GM18520 (cell line): ENCODE results near the gene C7orf33.
"Not testable (repeated sequence)": the region's sequence is repeated elsewhere in the genome, so short reads cannot be mapped to it uniquely, and the experiment has no call there.

Source experiments
- ATAC-seq: cut with Tn5 transposase; IDR thresholded peaks from one replicate; pipeline ENCODE4 v1.9.1; 2021; ENCODE audit not compliant: unreplicated experiment

The C7orf33 gene

DNA sequence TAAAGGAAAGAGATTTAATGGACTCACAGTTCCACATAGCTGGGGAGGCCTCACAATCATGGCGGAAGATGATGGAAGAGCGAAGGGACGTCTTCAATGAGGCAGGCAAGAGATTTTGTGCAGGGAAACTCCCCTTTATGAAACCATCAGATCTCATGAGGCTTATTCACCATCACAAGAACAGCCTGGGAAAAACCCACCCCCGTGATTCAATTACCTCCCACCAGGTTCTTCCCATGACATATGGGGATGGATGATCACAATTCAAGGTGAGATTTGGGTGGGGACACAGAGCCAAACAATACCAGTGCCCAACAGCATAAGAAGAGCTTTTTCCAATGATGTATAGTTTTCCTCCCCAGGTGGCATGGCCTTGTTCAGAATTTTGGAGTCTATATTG, 11.2 kb upstream of the C7orf33 start:
- ATAC-seq, result no peak

DNA sequence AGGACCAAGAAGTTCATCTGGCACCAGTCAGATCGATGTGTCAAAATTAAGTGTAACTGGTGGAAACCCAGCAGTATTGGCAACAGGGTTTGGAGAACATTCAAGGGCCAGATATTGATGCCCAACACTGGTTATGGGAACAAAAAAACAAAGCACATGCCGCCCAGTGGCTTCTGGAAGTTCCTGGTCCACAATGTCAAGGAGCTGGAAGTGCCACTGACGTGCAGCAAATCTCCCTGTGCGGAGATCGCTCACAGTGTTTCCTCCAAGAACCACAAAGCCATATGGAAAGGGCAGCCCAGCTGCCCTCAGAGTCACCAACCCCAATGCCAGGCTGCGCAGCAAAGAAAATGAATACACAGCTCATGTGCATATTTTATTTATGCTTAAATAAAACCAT, 10.1 kb upstream of the C7orf33 start:
- ATAC-seq, result no peak

DNA sequence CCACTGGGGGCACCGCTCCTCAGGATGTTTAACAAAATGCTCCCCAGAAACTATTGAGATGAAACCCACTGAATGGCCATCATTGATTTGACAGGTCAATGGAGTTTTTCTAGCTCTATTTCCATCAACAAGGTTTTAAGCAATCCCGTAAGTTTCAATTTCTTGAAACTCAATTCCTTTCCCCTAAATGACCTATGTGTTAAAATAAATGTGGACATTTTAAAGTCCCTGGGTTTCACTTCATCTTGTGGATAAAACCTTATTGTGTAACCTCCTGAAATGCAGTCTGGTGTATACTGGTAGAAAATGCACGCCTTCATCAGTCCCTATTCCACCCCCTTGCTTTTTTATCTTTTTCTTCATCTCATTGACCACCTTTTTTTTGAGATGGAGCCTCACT, 8.9 kb upstream of the C7orf33 start:
- ATAC-seq, result no peak

DNA sequence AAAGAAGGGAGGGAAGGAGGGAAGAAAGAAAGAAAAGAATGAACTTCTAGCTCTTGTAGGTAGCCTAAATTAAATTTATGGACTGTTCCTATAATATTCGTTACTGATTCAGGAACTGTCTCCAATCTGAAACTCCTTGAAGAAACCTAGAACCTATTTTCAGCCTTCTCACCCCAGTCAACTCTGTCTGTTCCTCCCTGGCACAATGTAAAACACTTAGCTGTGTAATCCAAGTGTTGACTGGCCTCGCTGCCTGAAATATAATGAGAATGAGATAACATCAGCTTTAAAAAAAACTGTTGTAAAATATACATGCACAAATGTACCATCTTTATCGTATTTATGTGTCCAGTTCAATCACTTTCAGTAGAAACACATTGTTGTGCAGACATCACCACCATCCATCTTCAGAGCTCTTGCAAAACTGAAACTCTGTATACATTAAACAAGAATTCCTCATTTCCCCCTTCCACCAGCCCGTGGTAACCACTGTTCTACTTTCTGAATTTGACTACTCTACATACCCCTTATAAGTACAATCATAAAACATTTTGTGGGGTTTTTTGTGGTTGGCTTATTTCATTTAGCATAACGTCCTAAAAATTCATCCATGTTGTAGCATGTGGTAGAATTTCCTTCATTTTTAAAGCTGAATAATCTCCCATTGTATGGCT, 6.3 kb upstream of the C7orf33 start:
- ATAC-seq, result peak; percentile 76

DNA sequence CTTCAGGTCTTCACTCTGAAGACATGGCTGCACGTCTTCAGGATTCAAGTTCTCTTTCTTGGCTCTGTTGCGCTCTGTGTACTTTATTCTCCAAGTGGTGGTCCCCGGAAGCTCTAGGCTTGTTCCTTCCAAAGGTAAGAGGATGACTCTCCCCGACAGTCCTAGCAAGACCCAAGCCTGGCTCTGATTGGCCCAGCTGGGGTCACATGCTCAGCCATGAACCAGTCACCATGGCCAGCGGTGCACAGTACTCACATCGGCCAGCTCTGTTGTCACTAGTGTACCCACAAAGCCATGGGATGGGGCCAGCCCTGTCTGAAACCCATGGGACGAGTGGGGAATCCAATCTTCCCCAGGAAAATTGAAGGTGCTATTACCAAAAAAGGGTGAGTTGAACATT, 5.2 kb upstream of the C7orf33 start:
- no peak for ATAC-seq

DNA sequence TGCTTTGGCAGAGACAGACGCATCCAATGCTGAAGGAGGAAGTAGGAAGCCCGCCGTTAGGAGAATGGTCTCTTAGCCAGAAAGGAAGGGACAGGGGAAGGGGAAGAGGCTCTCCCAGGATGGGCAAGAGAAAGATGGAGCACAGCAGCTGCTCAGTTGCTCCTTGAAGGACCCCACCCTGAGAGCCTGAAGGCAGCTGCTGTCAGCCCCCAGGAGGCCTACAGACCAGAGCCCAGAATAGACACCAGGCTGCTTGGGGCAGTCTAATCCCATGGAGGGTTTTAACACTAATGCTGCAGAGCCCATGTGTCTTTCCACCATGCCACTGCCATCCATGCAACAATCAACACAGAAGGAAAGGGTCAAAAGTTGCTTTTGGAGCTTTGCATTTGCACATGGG, 3.5 kb upstream of the C7orf33 start:
- no peak for ATAC-seq

DNA sequence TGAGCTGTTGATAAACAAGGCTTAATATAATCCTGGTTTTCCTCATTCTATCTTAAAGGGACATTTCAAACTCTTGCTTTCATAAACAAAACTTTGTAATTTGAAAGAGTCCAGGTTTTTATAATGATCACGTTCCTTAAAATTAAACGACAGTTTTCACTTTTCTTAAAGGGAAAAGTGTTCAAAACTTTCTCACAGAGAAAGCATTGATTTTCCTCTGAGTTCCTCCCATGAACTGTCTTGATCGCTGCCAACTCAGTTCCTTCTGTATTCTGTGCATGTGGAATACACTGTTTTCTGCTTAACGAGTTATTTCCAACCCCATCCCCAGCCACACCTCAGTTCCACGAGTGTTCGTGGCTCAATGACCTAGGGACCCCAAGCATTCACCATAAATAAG, 2.4 kb upstream of the C7orf33 start:
- no peak for ATAC-seq

DNA sequence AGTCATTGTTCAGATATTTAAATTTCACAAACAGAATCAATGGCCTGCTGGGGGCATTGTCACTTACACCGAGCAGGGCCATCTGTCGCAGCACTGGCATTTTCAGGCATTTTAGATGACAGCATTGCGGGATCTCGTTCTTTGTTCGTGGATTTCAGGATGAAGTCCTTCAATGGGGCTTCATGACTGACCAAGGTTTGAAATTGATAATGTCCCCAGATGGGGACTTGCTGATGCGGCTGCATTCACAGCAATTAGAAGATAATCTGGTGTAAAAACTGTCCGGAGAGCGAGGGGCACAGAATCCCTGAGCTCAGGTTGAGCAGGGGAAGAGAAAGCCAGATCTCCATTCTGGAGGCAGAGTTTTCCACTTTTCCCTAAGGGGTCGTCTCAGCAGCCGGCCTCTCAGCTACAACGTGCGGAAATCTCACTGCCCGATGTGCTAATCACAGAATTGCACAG, 1.9 kb upstream of the C7orf33 start:
- ATAC-seq, result no peak

DNA sequence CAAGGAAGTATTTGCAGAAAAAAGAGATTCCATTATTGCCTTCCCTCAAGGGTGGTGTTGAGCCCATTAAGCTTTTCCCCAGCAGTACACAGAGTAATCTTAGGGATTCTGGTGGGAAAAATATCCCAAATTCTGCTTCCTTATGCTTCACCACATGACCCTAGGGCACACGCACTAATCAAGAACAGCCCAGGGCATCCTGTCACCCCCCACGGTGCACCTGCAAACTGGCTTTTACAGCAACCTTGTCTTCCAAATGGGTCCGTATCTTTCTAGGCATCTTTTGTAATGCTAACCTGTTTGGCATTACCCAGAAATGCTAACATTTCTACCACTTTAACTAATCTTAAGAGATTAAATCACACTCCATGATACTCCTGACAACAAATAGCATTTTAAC, 926 bp upstream of the C7orf33 start:
- ATAC-seq, result no peak

DNA sequence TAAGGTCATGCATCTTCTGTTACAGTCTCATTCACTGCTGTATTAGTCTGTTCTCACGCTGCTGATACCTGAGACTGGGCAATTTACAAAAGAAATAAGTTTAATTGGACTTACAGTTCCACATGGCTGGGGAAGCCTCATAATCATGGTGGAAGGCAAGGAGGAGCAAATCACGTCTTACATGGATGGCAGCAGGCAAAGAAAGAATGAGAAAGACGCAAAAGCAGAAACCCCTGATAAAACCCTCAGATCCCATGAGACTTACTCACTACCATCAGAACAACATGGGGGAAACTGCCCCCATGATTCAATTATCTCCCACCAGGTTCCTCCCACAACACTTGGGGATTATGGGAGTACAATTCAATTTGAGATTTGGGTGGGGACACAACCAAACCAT, 5.8 kb downstream of the C7orf33 start:
- not testable (repeated sequence) for ATAC-seq

DNA sequence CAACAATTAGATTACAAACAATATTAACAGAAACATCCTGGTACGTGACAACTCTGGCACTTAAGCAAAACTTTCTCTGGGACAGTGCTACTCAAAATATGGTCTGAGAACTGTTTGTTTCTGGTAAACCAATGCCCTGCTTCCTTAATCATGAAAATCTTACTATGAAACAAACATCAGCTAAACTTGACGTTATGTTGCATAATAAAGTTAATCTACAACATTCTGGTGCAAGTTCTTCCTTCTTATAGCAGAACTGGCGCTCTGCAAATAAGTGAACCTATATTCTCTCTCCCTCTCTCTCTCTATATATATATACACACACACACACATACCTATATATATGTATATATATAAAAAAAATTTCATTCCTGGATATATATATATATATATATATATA, 7.8 kb downstream of the C7orf33 start:
- ATAC-seq, result no peak

DNA sequence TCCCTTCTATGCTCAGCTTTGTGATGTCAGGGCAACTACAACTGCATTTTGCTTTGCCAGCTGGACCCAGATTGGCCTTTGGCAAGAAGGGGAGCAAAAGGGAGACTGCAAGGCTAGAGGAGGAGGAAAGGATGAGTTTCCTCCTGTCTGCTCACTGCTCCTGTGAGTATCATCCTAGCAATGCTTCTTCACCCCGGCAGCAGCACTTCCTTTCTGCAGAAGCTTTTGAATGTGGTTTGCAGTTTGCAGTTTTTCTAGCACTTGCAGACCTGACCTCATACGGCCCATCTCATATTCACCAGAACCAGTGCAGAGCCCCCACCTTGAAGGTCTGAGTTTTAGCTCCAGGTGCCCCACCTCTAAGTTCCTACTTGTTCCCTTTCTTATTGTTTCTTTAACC, 14.8 kb downstream of the C7orf33 start:
- no peak for ATAC-seq

DNA sequence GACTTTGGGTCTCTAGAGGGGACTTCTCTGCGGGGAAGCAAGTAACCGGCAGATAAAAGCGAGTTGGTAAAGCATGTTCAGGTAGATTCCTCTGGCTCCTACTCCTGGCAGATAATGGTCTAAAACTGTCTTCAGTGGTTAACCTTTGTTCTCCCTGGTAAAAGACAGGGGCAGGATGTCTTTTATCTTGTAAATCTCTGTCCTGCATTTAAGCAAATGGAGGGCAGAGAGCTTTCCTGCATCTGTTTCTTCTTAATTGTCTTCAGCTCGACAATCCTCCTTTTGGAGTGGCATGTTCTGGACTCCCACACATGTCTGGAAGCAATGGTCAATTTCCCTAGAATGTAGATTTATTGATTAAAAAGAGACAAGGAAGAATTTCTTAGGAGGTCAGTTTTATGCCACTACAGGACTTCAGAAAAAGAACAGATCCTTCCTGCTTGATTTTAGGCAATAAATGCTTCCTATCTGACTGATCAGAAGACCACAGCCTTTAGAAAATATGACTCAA, 16.6 kb downstream of the C7orf33 start:
- no peak for ATAC-seq

DNA sequence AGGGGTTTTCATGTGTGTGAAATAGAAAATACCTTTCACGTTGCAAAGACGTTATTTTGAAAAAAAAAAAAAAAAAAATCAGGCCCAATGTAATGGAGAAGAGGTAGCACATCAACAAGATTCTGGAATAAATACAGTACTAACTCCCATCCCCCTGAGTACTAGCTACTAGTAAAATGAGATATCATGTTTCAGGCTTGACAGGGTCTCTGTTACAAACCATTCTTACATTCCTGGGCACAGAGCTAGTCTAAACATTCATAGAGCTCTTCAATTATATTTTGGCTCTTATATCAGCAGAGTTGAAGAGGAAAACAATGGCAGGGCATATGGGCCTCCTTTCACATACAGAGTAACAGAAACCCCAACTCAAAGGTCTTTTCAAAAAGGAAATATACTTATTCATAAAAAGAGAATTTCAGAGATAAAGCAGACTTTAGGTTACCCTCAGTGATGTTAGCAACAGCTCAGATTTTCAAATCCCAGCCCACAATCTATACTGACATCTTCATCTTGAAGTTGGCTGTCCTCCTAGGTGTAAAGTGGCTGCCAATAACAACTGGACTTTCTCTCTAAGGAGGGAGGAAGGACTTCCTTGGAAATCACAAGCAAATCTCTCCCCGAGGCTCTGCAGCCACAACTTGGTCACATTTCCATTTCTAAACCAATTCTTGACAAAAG, 18.6 kb downstream of the C7orf33 start:
- ATAC-seq, result no peak

DNA sequence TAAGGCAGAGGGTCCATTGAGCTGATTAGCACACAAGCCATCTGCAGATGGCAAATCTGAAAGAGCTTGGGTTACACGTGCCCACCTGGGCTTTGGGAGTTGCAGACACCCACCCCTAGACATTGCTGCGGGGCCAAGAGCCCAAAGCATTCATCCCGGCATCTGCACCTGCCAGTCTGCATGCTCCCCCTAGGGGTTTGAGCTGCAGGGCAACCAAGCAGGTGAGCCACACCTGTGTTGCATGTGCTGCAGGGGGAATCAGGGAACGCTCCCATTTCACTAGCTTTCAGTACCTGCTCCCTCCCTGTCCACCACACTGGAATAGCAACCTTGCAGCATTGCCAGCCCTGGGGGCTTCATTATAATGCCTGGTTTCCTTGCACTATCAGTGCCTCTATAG, 21.1 kb downstream of the C7orf33 start:
- ATAC-seq, result no peak

DNA sequence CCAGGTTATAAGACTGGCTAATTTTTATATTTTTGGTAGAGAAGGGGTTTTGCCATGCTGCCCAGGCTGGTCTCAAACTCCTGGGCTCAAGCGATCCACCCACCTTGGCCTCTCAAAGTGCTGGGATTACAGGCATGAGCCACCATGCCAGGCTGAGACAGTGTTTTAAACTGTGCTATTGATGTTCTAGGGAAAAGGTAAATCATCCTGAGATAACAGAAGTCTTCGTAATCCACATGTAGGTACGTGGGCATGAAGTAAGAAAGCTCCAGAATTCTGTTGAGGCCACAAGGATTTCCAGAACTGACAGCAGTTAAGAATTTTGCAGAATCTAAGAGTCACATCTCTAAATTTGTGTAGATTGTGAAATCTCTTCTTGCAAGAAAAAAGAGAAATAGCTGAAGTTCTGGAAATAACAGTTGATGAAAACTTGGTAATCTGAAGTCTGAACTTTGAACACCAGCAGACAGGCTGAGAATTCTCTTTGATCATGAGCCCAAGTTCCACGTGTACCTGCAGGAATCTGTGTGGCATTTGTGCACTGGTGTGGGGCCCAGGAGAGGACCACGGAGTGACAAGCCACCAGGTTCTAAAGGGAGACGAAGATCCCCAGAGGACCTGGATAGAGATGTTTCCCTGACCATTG, 24.6 kb downstream of the C7orf33 start:
- ATAC-seq, result no peak

DNA sequence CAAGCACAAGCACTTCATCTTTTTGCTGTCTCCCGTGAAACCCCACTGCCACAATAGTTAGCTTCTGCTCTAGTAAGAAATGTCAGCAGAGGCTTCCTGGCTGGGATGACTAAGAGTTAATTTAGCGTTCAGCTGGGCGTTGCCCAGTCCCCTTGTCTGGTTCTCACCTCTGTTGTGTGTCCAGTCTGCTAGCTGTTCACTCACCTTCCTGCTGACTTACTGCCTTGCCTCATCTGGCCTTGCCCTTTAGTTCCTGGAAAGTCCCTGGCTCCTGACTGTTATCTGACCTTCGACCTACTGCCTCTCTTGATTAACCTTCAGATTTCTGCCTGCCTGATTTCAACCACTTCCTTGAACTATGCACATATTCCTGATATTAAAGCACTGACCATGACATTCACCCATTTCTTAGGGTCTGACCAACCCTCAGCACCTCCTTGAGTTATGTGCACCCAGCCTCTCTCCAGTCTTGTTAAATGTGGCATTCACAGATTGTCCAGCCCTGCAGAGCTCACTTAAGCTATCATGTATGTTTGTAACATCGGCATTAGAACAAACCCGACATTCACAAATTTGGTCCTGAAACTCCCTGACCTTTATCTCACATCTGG, 30.3 kb downstream of the C7orf33 start:
- ATAC-seq, result peak; percentile 50

DNA sequence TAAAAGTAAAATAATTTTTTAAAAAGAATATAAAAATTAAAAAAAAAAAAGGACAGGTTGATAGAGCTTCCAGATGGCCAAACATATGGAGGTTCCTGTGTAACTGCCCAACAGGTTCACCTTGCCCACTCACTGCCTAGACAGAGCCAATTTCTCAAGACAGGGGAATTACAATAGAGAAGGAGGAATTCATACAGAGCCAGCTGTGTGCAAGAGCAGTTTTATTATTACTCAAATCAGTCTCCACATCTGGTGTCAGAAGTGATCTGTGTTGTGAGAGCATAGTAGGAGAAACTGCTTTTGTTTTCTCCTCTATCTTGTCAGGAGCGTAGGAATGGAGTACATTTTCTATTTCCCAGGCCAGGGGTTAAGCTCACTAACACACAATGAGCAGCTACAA, 31.0 kb downstream of the C7orf33 start:
- no peak for ATAC-seq

DNA sequence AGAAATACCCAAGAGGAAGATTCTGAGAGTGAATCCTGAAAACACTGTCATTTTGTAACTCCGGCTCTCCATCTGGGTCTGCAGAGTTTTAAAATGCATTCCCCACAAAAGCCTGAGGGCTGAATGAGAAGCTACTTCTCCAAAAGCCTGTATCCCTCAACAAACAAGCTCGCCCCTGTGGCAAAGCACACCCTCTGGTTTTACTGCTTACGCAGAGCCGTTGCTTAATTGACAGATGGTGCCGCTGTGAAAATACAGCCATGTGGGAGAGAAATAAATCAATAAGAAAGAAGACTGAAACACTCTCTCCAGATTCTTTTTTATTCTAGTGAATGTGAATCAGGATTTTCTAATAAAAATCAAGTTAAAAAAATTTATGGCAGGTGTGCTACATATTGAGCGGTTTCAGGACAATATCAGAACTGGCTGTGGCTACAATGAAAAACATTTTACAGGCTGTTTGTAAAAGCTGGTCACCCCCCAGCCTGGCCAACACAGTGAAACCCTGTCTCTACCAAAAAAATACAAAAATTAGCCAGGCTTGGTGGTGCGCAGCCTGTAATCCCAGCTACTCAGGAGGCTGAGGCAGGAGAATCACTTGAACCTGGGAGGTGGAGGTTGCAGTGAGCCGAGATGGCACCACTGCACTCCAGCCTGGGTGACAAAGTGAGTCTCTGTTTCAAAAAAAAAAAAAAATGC, 32.5 kb downstream of the C7orf33 start:
- ATAC-seq, result no peak

DNA sequence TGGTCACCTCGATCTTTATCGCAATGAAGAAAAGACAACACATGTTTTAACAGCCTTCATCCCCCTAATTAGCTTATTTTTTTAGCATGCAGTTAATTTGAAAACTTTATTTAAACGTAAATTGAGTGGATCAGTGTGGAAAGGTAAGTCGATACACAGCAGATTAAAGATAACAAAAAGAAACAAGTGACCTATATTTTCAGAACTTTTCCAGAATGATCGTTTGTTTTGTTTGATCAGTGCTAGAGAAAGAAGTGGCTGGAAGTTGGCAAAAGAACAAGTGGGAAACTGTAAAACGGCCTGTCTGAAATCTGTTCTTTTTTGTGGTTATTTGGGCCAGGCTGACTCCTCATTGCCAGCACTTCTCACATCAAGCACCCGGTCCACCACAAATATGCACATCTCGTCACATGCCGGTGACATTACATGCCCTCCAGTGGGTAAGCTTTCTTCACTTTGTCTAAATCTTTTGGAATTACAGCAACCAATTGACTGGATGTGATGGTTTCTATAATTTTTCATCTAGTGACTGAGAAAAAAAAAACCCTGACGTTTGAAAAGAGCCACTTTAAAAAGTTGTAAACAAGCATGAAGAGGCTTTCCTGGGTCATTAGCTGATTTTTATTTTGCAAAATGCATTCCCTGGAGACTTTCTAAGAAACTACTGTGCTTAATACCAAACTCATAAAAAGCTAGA, 33.2 kb downstream of the C7orf33 start:
- ATAC-seq, result no peak

DNA sequence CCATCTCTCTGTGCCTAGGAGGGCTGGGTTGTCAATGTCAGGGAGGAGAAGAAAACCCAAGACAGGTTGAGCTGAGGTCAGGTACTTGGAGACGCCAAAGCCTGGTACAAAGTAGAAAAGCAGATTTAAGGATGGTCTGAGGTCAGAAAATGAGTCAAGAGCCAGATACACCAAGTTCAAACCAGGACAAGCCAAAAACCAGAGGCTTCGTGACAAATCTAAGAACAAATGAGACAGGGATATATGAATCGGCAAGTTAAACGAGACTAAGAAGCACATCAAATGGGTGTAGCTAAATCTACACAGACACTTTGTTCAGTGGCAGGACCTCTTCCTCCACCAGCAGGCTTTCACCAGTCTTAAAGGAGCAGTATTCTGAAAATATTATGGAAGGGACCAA, 34.2 kb downstream of the C7orf33 start:
- ATAC-seq, result no peak
